ENCODE measurements around the gene BACE1. TPM values are rescaled to one million over a fixed set of nuclear protein-coding genes. Genes with fewer than 3 reads are reported as not detected.

The BACE1 gene
- polyA plus RNA-seq, 1 of the 3 experiments (the other 2 are of a cell fraction), result 37.8 TPM

DNA sequence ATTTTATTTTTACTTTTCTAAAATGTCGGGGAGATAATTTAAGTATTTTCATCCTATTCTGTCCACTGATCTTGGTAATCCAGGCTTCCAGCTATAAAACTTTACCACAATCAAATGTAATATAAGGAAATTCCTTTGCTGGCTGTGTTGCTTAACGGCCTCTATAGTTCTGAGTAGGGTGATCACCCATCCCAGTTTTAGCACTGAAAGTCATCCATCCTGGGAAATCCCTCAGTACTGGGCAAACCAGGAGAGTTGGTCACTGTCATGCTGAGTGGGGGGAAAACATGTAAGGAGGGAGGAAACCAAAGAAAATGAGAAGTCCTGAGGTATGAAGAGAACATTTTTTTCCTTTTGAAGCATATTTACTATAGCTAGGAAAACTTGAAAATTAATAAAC is 37.7 kb downstream of the BACE1 start:
- CTCF ChIA-PET, result no interaction called here
- no peaks in the 10 kb centered on the region for H3K9me3 ChIP-seq
- H3K27ac ChIP-seq (ENCODE audit: low read depth in 2 of 2, low read length in 1 of 2), result no peak overlapping the region
- H4K20me1 ChIP-seq (ENCODE audit: insufficient read depth), result no peaks in the 10 kb centered on the region; the same call in 1 of the 2 replicates
- TF ChIP-seq TAF1 (IDR thresholded peaks at IDR 0.05; ENCODE audit: borderline replicate concordance, low read depth, low read length), result no peak
- TF ChIP-seq SMC3 (IDR thresholded peaks at IDR 0.05; ENCODE audit: low read depth, low read length), result no peak
- no peak for TF ChIP-seq GABPA (IDR thresholded peaks at IDR 0.05; ENCODE audit: low read depth)
- peaks cover 12 to 23% of the 10 kb centered on the region in 2 experiments for H3K36me3 ChIP-seq (replicated peaks in 1 of 2; ENCODE audit: control insufficient read depth in 1 of 2, insufficient read depth in 2 of 2, low read length in 1 of 2)
- H3K79me2 ChIP-seq (ENCODE audit: insufficient read depth), result peaks cover 3% of the 10 kb centered on the region
- H3K4me3 ChIP-seq (ENCODE audit: low read depth in 2 of 2, low read length in 1 of 2), result no peak overlapping the region
- H3K27me3 ChIP-seq (ENCODE audit: insufficient read depth), result no peaks in the 10 kb centered on the region
- no peak for DNase-seq
- no peaks in the 10 kb centered on the region for H3K9me2 ChIP-seq
- POLR2A ChIA-PET, result no interaction called here
- H3K4me2 ChIP-seq, result no peak overlapping the region
- no peak overlapping the region for H2AFZ ChIP-seq (ENCODE audit: low read depth)
- 89% methylated on average over 2 of the region's 2 CpGs for WGBS (ENCODE audit: low lambda C conversion rate)
- H3F3A ChIP-seq (replicated peaks; ENCODE audit: insufficient read depth), result peaks cover 60% of the 10 kb centered on the region
- H3K9ac ChIP-seq, result no peak overlapping the region
- peaks cover 0 to 32% of the 10 kb centered on the region in 2 experiments; a peak in 2 of 4 replicates for H3K4me1 ChIP-seq (ENCODE audit: control insufficient read depth in 1 of 2, insufficient read depth in 2 of 2, low read depth in 1 of 2, low read length in 1 of 2)

DNA sequence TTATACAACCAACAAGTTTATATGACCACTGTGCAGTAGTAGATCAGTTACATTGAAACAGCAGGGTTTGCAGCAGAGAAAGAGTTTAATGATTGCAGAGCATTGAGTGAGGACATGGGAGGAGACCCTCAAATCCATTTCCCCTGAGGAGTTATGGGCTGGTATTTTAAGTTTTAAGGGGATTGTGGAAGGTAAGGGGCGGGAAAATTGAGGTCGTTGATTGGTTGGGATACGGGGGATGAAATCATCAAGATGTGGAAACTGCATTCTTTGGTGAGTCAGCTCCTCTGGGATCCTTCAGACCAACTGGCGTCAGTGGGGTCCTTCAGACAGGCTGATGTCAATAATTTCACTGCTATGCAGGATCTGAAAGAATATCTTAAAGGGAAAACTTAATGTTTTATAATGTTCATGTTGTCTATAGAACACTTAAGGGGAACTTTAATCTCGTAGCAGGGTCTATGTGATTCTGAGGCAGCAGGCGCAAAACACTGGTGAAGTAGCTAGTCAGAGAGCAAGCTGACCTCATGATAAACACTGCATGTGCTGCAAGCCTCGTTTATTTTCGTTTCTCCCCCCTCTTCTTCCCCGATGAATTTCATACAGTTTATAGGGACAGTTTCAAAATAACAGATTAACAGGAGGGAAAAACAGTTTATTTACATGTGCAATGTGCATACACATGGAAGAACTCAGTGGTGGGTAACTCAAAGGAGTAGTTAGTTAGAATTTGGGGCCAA is 42.3 kb downstream of the BACE1 start:
- Histone ChIP-seq H3K9me3 (peaks cover 3% of the 10 kb centered on the region; the same call in 1 of the 2 replicates), H3K4me2 (no peak overlapping the region), H3K36me3 (replicated peaks in 1 of 2; ENCODE audit: control insufficient read depth in 1 of 2, insufficient read depth in 2 of 2, low read length in 1 of 2) (peaks cover 0 to 13% of the 10 kb centered on the region in 2 experiments), H3K9ac (peak overlapping the region; percentile 27; the same call in 1 of the 2 replicates), H4K20me1 (ENCODE audit: insufficient read depth) (no peaks in the 10 kb centered on the region), H3K9me2 (no peaks in the 10 kb centered on the region), H3K27ac (ENCODE audit: low read depth in 2 of 2, low read length in 1 of 2) (peak overlapping the region in 1 of 2 experiments; percentile 80; a peak in 2 of 4 replicates), H3K4me1 (ENCODE audit: control insufficient read depth in 1 of 2, insufficient read depth in 2 of 2, low read depth in 1 of 2, low read length in 1 of 2) (0 out of 4 replicates have a peak, but pooled peaks cover 0 to 10% of the 10 kb centered on the region in 2 experiments), H2AFZ (ENCODE audit: low read depth) (no peak overlapping the region; the same call in 1 of the 2 replicates), H3K27me3 (ENCODE audit: insufficient read depth) (no peaks in the 10 kb centered on the region), H3K4me3 (ENCODE audit: low read depth in 2 of 2, low read length in 1 of 2) (no peak overlapping the region), H3F3A (replicated peaks; ENCODE audit: insufficient read depth) (peaks cover 35% of the 10 kb centered on the region), H3K79me2 (ENCODE audit: insufficient read depth) (peaks cover 9% of the 10 kb centered on the region)
- ChIA-PET POLR2A (no interaction called here), CTCF (no interaction called here)
- 54% methylated on average over 9 of the region's 9 CpGs for WGBS (ENCODE audit: low lambda C conversion rate)
- no peak for DNase-seq
- no peak for TF ChIP-seq RAD21 (IDR thresholded peaks at IDR 0.05; ENCODE audit: low read length)
- TF ChIP-seq RFX5 (IDR thresholded peaks at IDR 0.05; ENCODE audit: low read length), result no peak
- TF ChIP-seq, protein P1, sequence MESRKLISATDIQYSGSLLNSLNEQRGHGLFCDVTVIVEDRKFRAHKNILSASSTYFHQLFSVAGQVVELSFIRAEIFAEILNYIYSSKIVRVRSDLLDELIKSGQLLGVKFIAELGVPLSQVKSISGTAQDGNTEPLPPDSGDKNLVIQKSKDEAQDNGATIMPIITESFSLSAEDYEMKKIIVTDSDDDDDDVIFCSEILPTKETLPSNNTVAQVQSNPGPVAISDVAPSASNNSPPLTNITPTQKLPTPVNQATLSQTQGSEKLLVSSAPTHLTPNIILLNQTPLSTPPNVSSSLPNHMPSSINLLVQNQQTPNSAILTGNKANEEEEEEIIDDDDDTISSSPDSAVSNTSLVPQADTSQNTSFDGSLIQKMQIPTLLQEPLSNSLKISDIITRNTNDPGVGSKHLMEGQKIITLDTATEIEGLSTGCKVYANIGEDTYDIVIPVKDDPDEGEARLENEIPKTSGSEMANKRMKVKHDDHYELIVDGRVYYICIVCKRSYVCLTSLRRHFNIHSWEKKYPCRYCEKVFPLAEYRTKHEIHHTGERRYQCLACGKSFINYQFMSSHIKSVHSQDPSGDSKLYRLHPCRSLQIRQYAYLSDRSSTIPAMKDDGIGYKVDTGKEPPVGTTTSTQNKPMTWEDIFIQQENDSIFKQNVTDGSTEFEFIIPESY (IDR thresholded peaks at IDR 0.05; ENCODE audit: borderline replicate concordance, low read depth), result no peak
- TF ChIP-seq SMC3 (IDR thresholded peaks at IDR 0.05; ENCODE audit: low read depth, low read length), result no peak
- 0 out of 2 replicates have a peak, but pooled peaks have one; percentile 45 for TF ChIP-seq TEAD4 (IDR thresholded peaks at IDR 0.05; ENCODE audit: borderline replicate concordance, insufficient read depth)
- TF ChIP-seq, protein P2, sequence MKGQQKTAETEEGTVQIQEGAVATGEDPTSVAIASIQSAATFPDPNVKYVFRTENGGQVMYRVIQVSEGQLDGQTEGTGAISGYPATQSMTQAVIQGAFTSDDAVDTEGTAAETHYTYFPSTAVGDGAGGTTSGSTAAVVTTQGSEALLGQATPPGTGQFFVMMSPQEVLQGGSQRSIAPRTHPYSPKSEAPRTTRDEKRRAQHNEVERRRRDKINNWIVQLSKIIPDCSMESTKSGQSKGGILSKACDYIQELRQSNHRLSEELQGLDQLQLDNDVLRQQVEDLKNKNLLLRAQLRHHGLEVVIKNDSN (IDR thresholded peaks at IDR 0.05; ENCODE audit: borderline replicate concordance, low read depth), result no peak
- TF ChIP-seq FOXJ3 (CRISPR knock-in tag; IDR thresholded peaks at IDR 0.05), result no peak
- peak; percentile 78 for TF ChIP-seq JUND (IDR thresholded peaks at IDR 0.05)
- TF ChIP-seq FOSL2 (IDR thresholded peaks at IDR 0.05; ENCODE audit: borderline replicate concordance, low read depth), result peak; percentile 85
- TF ChIP-seq, protein P3, sequence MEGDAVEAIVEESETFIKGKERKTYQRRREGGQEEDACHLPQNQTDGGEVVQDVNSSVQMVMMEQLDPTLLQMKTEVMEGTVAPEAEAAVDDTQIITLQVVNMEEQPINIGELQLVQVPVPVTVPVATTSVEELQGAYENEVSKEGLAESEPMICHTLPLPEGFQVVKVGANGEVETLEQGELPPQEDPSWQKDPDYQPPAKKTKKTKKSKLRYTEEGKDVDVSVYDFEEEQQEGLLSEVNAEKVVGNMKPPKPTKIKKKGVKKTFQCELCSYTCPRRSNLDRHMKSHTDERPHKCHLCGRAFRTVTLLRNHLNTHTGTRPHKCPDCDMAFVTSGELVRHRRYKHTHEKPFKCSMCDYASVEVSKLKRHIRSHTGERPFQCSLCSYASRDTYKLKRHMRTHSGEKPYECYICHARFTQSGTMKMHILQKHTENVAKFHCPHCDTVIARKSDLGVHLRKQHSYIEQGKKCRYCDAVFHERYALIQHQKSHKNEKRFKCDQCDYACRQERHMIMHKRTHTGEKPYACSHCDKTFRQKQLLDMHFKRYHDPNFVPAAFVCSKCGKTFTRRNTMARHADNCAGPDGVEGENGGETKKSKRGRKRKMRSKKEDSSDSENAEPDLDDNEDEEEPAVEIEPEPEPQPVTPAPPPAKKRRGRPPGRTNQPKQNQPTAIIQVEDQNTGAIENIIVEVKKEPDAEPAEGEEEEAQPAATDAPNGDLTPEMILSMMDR (IDR thresholded peaks at IDR 0.05), result no peak
- no peak for TF ChIP-seq MEF2A (IDR thresholded peaks at IDR 0.05; ENCODE audit: borderline replicate concordance, low read depth)
- no peak for TF ChIP-seq POLR2AphosphoS5 (IDR thresholded peaks at IDR 0.05; ENCODE audit: low read depth, low read length)
- no peak for TF ChIP-seq GATA2 (CRISPR knock-in tag; IDR thresholded peaks at IDR 0.05)
- TF ChIP-seq FOXM1 (IDR thresholded peaks at IDR 0.05; ENCODE audit: low read depth), result peak; percentile 61; the same call in 1 of the 2 replicates
- no peak for TF ChIP-seq ELF1 (IDR thresholded peaks at IDR 0.05)
- TF ChIP-seq TCF12 (IDR thresholded peaks at IDR 0.05), result peak; percentile 82
- TF ChIP-seq, protein P4, sequence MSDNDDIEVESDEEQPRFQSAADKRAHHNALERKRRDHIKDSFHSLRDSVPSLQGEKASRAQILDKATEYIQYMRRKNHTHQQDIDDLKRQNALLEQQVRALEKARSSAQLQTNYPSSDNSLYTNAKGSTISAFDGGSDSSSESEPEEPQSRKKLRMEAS (IDR thresholded peaks at IDR 0.05; ENCODE audit: low read depth), result 0 out of 2 replicates have a peak, but pooled peaks have one; percentile 28
- no peak for TF ChIP-seq NRF1 (IDR thresholded peaks at IDR 0.05; ENCODE audit: low read depth, low read length)
- no peak for TF ChIP-seq TAF1 (IDR thresholded peaks at IDR 0.05; ENCODE audit: borderline replicate concordance, low read depth, low read length)
- peak in 1 of 2 experiments; percentile 57; a peak in 1 of 4 replicates for TF ChIP-seq EP300 (IDR thresholded peaks at IDR 0.05; ENCODE audit: borderline replicate concordance in 1 of 2, low read depth in 1 of 2, low read length in 1 of 2)
- TF ChIP-seq EZH2phosphoT487 (IDR thresholded peaks at IDR 0.05; ENCODE audit: borderline replicate concordance, low read depth), result no peak
- no peak for TF ChIP-seq RXRA (IDR thresholded peaks at IDR 0.05; ENCODE audit: borderline replicate concordance, low read depth)

Measured in SK-N-SH (cell line).